ENCODE data around the gene MMRN1.

Gene MMRN1

DNA sequence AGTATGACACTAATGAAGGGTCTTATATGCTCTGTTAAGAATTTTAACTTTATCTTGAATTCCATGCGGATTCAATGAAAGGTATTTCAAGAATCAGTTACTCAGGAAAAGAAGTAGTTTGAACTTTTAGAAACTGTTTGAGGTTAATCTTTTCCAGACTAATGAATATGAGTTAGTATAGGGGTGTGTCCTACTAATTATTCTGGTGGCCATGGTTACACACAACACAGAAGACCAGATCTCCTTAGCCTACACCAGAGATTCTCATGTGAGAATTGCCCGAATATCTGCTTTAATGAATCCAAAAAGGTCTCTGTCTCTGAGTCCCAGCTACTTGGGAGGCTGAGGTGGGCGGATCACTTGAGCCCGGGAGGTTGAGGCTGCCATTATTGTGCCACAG, 100.4 kb downstream of the MMRN1 start:
- DNase-seq: no peak

DNA sequence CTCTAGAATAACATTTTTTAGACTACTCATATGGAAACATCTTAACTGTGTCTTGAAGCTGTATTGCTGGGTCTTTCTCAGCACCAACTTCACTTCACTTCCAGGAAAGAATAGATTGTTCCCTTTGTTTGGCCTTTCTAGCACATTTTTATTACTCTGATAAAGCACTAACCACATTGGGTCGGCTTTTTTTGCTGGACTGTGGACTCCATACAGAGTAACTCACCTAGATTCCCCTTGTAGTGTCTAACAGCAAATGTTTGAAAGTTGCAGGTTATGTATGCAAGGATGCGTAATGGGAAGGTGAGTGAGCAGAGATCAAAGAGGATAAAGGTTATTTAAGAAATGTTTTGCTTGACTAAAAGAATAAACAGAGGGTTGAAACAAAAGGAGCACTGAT, 101.2 kb downstream of the MMRN1 start:
- no peak for DNase-seq

DNA sequence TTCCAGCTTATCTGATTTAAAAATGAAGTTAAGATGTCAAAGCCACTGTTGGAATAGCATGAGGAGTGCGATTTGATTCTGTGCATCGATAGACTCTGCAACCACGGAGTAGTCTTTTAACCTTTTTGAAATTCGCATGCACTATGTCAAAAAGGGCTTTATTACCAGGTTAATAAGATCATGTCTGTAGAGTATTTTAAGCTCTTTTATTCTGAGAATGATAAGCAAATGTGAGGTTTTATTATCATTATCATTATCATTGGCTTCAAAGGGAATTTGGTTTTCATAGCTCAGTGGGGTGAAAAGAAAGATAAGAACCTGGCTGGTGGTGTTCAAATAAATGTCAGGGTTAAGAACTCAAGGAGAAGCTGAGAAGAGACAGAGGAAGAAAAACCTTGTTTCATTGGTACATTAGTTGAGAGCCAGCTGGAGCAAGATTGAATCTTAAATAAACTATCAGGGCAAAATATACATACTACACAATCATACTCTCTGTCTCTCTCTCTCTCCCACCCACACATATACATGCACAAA, 102.6 kb downstream of the MMRN1 start:
- no peak for DNase-seq

DNA sequence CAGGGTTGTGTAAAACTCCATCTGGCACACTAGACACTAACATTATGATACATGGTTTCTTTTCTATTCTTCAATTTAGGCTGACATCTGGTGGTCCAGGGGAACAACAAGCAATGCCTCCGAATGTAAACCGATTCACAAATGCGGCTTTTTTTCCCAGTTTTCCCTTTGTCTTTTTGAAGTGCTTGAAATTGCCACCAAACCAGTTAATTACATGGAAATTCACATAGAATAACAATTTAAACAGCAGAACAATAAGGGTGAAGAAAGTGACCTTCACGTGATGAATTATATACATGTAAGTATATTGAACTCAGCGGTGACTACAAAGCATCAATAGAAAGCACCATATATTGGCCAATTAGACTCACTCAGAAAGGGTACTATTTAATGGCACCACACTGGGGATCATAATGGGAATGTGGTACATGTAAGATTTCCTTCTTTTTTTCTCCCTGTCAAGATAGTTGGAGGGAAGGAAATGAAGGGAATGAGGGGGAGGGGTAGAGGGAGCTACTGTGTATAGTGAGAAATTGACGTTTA, 103.9 kb downstream of the MMRN1 start:
- no peak for DNase-seq

DNA sequence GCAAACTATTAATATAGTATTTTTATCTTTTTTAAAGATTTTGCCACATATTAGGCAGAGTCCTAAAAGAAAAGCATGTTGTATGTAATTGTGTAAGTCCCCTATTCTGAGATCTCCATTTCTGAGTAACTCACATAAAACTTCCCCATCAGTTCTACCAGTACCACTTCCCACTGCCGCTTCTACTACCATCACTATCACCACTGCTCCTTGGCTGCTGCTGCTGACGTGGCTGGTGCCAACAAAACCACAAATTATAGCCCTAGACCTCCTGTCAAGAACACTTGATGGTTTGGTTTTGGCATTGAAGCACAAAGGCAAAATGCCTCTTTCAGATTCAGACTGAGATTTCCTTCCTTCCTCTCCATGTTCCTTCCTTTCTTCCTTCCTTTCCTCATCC, 106.4 kb downstream of the MMRN1 start:
- DNase-seq: no peak

DNA sequence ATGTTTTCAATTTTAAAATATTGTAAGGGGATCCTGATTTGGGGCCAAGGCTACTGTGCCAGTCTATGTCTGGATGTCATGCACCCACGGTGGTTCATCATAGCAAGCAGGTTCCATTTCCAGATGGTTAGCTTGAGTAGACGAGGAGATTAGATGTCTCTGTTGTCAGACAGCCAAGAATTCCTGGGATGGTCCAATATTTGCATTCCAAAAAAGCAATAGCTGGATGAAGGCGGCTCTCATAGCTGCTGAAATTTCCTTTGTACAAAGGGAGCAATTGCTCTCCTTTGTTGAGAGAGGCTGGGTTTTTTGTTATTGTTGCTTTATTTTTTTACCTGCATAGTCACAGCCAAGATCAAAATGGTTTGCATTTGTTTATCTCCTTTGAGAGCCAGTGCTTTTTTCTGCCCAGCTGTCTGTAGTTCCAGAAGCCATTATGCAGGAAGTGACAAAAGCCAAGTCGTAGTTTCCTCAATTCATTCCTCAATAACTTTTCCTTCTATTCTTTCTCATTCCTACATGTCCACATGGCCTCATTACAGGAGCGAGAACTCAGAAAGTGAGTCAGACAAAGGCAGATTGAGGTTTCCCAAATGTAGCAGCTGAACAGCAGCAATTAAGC, 107.9 kb downstream of the MMRN1 start:
- no peak for DNase-seq
